Gastrocnemius medialis (tissue), 4 donors: Measurements from ENCODE around the gene LAMA3.

Experiments
- CTCF ChIP-seq, 5 experiments: fragments of 450-650 bp in 3 of 5; fragments of 200-600 bp in 2 of 5; sonication (generic) in 2 of 5; IDR thresholded peaks in 4 of 5; conservative IDR thresholded peaks in 1 of 5; 1 replicate in 4 of 5; 2 replicates in 1 of 5; pipeline ENCODE4 v1.5.1; 2016 to 2019; ENCODE audit warnings: antibody characterized with exemption in 5 of 5, mild to moderate bottlenecking in 3 of 5, moderate library complexity in 3 of 5
- POLR2A ChIP-seq, 2 donors: fragments of 450-650 bp; IDR thresholded peaks; one replicate each; pipeline ENCODE4 v1.6.1; 2017; ENCODE audit warnings: antibody characterized with exemption in 2 of 2, mild to moderate bottlenecking in 2 of 2, moderate library complexity in 2 of 2

- TF ChIP-seq POLR2A (IDR thresholded peaks at IDR 0.05) (no peak), CTCF (IDR thresholded peaks at IDR 0.05 in 4 of 5, conservative IDR thresholded peaks at IDR 0.05 in 1 of 5) (no peak)
Observed at GRCh38 chr18:23645568-23646175, 43.6 kb upstream of the LAMA3 start.
